Measurements from ENCODE around the gene GFY. TPM values are rescaled to one million over a fixed set of nuclear protein-coding genes. Genes with fewer than 3 reads are reported as not detected.

GFY gene, protein sequence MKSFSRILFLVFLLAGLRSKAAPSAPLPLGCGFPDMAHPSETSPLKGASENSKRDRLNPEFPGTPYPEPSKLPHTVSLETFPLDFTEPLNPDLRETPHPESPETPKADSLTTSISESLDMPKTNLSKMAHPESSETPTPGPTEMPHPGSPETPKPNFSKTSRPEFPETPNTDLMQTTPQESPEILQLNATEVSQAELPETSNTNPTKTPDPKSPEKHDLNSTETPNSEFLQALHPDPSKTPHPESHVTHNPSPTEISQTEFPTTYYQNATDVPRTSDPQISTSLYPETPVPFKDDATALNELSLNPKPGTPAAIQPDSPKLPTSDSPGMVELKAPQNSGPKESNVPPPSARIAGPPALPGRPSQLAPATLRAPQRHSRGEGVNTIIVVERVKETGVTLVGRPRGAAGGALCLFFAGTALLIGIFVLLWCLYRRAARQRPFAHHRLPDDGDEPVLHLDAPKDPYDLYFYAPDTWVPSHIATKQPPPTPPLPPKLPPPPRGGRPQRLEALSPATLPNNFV
- total RNA-seq = not detected
- long read RNA-seq = 0 reads

DNA sequence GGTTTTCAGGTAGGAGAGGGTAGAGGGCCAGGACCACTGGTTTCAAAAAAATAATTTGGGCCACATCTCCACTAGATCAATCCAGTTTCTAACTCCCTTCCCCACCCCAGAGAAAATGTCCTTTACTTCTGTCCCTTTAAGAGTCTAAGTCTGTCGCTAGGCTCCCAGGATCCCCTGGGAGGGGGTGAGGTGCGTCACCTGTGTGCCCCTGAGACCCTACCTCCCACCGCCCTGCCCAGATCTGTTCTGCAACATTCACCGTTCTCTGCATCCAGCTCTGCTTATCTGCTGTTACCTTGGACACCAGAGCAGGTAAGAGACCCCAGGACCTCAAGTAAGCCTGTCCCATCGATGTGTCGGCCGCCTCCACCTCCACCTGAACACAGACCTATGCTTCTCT is at the start of gene GFY:
TSS of gene GFY (plus strand) at position 211 of the 400 bp plus-strand sequence. CDS start 1,043 bp downstream, outside the sequence.
- DNase-seq (ENCODE audit: low spot score) = no peak

DNA sequence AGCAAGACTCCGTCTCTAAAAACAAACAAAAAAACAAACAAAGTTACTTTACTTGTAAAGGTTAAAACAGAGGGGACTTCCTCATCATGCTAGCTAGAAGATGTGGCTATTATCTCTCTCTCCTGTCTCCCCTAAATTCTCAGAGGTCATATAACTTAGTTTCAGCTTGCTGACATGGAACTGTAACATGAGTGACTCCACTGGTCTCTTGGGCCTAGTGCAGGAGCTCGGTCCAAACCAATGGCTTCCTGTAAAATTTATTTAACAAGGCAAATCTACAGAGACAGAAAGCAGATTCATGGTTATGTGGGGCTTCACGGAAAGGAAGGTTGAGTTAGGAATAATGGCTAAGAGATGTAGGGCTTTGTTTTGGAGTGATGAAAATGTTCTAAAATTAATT is 46.7 kb upstream of the GFY start:
- no peak for DNase-seq (ENCODE audit: low spot score)

DNA sequence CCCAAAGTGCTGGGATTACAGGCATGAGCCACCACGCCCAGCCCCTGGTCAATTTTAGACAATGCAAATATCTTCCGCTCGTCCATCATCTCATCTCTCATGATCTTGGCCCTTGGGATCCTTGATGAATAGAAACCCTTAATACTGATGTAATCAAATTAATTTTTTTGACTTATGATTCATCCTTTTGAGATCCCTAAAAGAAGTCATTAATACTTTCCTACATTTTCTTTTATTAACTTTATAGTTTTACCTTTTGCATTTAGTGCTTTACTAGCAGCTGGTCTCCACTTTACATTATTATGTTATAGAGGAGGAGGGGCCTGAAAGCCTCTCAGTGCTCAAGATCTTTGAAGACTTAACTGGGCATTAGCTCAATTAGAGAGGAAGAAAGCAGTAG is 44.8 kb upstream of the GFY start:
- DNase-seq (ENCODE audit: low spot score) = no peak

DNA sequence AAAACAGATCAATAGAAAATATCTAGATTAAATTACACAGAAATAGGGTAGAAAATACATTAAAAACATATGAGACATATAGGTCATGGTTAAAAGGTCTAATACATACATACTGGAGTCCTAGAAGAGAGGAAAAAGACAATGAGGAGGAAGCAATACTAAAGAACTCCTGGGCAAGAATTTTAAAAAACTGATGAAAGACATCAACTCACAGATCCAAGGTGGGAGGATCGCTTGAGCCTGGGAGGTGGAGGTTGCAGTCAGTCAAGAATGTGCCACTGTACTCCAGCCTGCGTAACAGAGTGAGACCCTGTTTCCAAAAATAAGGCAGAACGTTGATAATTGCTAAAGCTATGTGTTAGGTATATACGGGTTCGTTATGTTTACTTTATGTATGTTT is 42.5 kb upstream of the GFY start:
- no peak for DNase-seq (ENCODE audit: low spot score)

DNA sequence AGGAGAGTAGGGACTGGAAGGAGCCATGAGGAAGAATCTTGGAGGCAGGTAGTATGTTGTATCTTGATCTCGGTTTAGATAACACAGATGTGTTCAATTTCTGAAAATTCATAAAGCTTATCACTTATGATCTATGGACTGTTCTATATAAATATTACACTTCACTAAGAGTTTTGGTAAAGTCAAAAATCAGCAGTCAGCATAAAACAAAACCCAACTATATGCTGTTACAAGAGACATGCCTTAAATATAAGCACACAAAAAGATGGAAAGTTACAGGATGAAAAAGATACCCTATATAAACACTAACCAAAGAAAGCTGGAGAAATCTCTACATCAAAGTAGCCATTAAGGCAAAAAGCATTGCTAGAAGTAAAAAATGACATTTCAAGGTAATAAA is 41.6 kb upstream of the GFY start:
- DNase-seq (ENCODE audit: low spot score) = no peak

DNA sequence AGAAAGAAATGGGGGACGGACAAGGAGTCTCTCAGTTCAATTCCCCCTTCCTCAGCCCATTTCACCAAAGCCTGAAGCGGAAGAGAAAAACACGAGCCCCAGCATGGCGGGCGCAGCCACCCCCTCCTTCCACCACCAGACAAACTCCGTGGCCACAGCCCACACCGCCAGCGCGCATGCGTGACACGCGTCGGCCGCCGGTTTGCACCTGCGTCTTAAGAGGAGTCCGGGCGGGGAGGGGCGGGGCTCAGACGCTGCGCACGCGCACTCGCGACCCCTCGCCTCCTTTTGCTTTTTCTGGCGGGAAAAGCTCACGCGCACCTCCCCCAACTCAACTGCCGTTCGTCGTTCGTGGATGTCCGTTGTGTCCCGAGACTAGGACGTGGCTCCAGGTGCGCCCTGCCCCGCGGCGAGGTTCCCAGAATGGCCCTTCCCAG is 37.2 kb upstream of the GFY start, which contains the start of gene KASH5:
TSS of gene KASH5 (plus strand) at position 314 of the 437 bp plus-strand sequence. CDS start 2,635 bp downstream, outside the sequence.
- DNase-seq (ENCODE audit: low spot score) = peak; percentile 94

DNA sequence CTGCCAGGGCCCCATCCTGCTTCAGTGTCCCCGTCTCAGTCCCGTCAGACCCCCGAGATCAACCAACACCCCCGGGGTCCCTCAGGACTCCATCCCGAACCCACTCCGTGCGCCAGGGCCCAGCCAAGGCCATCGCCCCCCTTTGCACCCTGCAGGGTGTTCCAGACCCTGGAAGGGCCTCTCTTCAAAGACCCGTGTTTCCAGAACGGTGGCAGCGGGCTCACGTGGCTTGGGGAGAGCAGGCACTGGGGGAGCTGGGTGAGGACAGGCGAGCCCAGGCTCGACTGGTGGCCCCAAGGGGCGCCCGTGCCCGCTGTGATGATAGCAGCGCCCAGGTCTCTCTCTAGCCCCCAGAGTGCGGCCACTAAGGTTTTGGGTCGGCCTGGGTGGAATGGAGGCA is 35.8 kb upstream of the GFY start:
- DNase-seq (ENCODE audit: low spot score) = no peak

DNA sequence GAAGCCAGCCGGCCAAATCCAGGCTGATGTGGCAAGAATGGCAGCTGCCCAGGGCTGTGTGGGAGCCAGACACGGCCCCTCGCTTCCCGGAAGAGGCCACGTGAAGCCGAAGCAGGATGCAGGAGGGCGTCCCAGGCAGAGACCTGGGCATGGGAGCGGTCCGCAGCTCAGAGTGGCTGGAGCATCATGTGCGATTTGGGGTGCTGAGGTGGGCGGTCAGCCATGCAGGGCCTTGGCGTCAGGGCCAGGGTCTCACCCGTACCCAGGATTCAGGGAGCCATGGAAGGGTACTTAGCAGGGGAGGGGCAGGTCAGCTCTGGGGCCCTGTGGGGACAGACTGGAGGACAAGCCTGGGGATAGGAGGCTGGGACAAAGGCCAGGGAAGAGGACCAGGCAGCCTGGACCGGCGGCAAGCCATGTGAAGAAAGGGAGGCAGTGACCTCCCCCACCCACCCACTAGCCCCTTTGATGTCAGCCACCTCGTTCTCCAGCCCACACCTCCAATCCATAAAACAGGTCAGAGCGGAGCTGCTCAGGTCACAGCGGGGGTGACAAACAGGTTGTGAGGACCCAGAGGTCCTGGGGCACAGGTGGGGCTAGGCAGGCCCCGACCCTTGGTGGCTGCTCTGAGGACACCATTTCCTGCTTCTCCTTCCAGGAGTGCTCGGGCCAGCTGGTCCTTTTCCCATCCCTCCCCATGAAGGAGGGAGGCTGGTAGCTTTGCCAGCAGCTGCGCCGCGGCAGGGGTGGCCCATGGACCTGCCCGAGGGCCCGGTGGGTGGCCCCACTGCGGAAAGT is 34.9 kb upstream of the GFY start:
- DNase-seq (ENCODE audit: low spot score) = no peak

DNA sequence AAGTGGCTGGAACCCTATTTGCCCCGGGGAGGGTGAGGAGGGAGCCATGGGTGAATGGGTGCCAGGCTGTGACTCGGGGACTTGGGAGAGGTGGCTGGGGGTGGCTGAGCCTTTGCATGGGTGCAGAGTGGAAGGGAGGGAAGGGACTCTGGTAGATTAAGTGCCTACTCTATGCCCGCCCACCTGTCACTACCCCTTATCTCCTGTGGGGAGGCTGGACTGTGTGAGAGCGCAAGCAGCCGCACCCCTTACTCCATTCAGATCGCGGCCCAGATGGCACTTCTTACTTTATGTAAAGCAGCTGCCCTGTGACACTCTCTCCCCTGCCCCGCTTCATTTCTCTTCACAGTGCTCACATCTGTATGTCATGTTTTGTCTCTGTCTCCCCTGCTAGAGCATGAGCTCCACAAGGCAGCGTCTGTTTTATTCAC is 34.2 kb upstream of the GFY start:
- no peak for DNase-seq (ENCODE audit: low spot score)

DNA sequence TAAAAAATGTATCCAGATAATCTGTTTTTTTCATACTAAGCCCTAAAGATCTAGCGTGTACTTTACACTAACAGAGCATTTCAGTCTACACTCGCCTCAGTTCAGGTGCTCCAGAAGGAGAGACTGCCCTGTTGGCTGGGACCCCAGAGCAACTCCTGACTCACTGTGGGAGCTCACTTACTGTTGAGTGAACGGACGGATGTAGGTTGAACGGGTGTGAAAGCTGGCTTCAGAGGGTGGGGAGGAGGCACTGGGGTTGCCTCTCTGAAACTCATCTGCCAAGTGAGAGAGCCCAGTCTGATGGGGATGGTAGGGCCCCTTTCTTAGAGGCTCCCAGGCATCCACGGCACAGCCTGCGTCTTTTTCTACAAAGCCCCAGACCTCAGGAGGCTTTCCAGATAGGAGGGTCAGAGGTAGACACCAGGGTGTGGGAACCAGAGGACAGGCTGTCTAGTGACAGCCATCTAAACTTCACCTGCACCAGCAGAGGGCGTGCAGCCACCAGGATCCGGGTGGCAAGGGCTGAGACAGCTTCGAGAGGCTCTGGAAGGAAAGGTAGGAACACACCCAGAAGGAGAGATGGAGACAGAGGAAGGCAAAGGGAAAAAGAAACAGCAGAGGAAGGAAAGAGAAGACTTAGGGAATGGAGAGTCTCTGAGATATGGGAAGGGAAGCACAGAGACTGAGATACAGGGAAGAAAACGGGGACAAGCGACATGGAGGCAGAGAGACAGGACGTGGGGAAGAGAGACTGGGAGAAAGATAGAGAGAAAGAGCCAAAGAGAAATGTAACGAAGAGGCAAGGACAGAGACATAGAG is 33.4 kb upstream of the GFY start:
- DNase-seq (ENCODE audit: low spot score) = no peak

DNA sequence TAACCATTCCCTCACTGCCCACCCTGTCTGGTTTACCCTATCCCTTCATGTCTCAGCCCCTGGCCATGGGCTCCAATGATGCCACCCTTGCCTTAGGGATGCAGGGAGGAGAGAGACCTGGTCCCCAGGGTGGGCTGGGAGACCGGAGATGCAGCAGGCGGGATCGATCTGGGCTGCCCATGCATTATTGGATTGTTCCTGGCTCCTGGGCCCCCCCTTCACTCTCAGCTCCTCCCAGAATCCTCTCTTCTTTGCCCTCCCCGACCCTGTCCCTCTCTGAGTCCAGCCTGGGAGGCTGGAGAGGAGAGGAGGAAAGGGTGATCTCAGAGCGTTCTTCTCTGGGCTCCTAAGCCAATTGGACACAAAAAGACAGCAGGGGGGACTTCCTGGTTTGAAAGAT is 31.3 kb upstream of the GFY start:
- DNase-seq (ENCODE audit: low spot score) = no peak

DNA sequence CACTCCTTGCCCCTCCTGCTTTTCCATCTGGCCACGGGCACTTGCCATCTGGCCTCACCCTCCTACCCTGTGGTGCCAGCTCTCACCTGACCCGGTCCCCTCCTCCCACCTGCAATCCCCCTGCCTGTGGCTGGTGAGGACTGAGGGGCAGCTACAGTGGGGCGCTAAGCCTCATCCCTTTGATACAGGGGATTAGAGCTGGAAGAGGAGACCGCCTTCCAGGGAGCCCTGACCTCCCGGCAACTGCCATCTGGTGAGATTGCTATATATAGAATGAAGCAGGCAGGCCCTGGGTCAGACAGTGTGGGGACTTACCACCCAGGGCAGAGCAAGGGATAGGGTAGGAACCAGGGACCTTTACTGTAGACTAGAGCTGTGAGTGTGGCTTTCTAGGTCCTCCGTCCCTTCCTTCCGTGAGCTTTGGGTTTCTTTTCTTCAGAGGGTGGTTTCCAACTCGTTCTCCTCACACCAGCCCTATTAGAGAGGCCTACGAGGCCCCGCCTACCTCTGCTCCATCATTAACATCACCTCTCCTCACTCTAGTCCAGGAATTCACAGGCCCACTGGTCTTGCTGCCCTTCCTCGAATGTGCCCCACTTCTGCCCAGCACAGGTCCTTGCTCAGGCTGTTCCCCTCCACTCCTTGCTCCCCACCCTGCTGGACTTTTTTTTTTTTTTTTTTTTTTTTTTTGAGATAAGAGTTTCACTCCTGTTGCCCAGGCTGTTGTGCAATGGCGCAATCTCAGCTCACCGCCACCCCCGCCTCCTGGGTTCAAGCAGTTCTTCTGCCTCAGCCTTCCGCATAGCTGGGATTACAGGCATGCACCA is 29.4 kb upstream of the GFY start:
- no peak for DNase-seq (ENCODE audit: low spot score)

DNA sequence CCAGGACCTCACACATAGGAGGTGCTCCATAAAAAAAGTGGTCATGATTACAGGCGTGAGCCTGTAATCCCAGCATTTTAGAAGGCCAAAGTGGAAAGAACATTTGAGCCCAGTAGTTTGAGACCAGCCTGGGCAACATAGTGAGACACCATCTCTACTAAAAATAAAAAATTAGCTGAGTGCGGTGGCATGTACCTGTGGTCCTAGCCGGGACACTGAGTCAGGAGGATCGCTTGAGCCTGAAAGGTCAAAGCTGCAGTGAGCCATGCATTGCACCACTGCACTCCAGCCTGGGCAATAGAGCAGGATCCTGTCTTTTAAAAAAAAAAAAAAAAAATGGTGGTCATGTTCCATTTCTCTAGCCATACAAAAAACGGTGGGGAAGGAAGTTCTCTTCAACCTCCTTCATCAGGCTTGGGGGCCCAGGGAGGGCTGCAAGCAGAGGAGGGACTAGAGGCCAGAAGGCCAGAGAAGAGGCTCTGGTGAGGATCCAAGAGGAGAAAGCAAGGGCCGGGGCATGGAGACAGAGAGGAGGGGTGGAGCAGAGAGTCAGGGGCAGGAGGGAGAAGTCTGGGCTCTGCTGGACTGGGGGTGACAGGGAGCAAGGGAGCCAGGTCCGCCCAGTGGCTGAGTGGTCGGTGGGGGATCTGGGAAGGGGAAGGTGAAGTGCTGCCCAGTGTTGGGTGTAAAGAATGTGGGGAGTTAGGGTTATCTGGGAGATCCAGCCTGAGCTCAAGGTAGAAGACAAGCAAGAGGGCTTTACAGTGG is 28.3 kb upstream of the GFY start:
- DNase-seq (ENCODE audit: low spot score) = no peak

DNA sequence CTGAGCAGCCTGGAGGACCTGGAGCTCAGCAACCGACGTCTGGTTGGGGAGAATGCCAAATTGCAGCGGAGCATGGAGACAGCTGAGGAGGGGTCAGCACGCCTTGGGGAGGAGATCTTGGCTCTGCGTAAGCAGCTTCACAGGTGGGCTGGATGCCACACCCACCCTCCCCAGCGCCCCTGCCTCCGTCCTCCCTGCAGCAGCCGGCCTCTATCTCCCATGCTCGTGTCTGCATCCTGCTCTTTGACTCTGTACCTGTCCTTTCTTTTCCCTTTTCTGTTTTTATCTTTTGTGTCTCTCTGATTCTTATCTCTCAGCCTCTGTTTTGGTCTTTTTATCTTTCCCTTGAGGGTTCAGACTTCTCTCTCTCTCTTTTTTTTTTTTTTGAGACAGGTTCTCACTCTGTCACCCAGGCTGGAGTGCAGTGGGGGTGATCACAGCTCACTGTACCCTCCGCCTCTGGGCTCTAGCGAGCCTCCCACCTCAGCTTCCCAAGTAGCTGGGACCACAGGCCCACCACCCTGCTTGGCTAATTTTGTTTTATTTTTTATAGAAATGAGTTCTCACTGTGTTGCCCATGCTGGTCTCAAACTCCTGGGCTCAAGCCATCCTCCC is 27.1 kb upstream of the GFY start:
- DNase-seq (ENCODE audit: low spot score) = no peak

DNA sequence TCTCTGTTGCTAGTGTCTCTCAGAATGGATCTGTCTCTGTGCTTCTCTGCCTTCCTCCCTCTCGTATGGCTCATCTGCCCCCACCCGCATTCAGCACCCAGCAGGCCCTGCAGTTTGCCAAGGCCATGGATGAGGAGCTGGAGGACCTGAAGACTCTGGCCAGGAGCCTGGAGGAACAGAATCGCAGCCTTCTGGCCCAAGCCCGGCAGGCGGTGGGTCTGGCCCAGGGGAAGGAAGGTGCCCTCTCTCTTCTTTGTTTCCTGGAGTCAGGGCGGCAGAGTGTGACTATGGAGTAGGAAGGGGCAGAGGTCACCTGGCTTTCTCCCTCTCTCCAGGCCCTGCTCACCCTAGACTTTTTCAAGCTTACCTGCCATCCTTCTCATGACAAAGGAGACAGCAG is 26.3 kb upstream of the GFY start:
- DNase-seq (ENCODE audit: low spot score) = no peak

DNA sequence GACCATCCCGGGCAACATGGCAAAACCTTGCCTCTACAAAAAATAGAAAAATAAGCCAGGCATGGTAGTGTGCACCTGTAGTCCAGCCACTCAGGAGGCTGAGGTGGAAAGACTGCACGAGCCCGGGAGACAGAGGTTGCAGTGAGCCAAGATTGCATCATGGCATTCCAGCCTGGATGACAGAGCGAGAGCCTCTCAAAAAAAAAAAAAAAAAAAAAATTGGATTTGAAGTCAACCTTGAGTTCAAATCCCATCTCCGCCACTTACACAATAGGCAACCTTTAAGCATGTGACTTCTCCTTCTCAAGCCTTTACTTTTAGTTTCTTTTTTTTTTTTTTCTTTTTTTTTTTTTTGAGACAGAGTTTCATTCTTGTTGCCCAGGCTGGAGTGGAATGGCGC is 25.2 kb upstream of the GFY start:
- no peak for DNase-seq (ENCODE audit: low spot score)

DNA sequence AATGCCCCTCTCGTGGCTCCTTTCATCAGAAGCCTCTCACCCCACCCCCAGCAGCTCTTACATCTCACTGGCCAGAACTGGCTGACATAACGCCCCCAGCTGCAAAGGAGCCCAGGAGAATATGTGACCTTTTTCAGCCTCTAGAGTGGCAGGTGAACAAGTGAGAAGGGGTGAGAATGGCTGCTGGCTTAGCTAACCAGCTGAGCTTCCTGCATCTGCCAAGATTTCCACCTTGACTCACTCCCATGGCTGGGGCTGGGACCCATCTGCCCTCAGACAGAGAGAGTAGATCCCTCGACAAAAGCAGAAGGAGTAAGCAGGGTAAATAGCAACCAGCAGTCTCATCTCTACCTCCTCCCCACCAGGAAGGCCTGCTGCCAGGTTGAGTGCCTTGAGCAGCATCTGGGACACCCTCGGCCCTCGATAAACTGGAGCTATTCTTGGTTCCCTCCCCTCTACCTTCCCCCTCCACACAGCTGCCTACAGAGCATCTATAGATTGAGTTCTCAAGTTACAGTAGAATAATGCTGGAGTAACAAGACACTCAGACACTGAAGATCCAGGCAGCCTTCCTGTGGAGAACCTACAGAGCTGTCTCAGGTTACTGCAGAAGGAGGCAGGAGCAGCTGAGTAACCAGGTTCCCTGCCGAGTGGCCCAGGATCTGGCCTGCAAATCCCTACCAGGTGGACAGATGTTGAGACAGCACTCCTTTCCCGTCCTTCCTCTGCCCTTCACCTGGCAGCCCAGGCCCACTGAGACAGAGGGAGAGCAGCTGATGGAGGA is 21.6 kb upstream of the GFY start:
- no peak for DNase-seq (ENCODE audit: low spot score)

DNA sequence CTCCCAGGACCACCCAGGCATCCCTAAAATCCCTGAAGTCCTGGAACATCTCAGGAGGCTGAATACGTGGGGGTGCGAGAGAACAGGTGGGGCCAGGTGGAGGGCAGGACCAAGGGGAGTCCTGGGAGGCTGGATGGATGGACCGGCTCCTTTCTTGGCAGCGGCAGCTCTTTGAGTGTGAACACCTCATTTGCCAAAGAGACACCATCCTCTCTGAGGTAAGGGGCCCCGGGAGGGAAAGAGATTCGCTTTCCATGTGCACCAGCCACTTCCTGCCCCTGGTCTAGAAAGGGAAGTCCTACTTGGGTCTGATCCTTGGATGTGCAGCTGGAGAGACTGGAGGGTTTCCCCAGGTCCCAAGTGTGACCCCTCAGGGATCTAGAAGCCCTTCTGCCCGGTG is 18.1 kb upstream of the GFY start:
- no peak for DNase-seq (ENCODE audit: low spot score)

All from mesenteric fat pad (tissue), 1 donor.